Posterior cingulate gyrus (tissue), 11 donors: ENCODE data around the gene ETFBKMT.
"Not testable (repeated sequence)": the region's sequence is repeated elsewhere in the genome, so short reads cannot be mapped to it uniquely, and the experiment has no call there.

Source experiments
- DNase-seq, 10 donors: peaks; one replicate each; pipeline versions ENCODE4 v3.0.0 to v3.0.0-alpha.2; 2020 to 2021; ENCODE audit warnings: mixed read lengths in 3 of 10
- intact Hi-C: fragments of 100-400 bp; cut with DNase I; formaldehyde crosslinking; loops from one replicate; pipeline ENCODE4 v1.15.1; 2023

The ETFBKMT gene

DNA sequence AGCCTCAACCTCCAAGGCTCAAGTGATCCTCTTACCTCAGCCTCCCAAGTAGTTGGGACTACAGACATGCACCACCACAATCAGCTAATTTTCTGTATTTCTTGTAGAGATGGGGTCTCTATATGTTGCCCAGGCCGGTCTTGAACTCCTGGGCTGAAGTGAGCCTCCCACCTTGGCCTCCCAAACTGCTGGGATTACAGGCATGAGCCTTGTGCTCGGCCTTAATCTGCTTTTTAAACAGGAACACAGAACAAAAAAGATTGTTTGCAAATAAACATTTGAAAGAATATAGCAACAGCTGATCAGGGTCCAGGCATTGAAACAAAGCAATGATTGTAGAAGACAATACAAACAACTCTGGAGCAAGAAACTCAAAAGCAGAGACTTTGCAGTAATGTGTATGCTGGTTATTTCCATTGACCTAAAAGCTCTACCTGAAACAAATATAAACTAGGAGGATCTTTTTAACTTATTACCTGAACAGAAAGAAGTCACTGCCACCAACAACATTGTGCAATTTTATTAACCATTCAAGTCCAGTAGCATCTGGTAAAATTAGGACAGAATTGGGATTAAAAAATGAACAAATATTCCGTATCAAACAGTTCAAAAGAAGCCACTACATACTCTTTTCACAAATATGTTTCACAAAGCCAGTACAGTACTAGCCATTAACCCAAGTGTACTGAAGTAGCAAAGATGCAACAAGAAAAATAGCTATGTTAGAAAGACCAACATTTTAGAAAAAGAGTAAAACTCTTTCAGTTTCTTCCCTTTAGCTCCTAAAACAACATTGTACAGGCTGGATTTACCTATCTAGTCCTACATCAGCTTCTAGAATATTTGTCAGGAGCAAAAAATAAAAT, 55.2 kb downstream of the ETFBKMT start:
- DNase-seq = no peak
- intact Hi-C loops = no loop called here

DNA sequence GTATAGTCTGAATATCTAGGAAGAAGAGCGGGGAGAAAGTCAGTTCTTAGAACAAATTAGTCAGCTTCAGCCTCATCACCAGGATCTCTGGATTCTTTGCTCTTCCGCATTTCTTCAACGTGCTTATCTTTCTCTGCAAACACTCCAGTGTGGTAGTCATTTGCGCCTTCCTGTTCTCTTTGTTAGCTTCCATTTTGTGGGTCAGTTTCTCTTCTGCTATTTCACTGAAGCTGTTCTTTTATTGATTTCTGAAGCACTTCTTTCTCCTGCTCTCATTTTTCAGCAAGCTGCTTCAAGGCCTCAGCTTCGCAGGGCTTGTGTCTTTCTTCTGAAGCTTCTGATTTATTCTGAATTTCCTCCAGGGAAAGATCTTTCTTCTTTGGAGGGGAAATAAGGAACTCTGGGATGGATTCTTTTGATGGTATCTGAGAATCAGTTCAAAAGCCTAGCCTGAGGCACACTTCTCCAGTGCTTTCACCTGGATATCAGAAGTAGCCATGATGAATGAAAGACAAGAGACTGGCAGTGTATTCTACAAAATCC, 55.9 kb downstream of the ETFBKMT start:
- intact Hi-C loops = no loop called here
- DNase-seq = no peak

DNA sequence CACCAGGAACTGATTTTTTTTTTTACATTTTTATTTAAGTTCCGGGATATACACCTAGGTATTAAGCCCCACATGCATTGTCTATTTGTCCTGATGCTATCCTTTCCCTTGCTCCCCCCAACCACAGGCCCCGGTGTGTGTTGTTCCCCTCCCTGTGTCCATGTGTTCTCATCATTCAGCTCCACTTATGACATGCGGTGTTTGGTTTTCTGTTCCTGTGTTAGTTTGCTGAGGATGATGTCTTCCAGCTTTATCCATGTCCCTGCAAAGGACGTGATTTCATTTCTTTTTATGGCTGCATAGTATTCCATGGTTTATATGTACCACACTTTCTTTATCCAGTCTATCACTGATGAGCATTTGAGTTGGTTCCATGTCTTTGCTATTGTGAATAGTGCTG, 57.5 kb downstream of the ETFBKMT start:
- intact Hi-C loops, DNase-seq: not testable (repeated sequence)

DNA sequence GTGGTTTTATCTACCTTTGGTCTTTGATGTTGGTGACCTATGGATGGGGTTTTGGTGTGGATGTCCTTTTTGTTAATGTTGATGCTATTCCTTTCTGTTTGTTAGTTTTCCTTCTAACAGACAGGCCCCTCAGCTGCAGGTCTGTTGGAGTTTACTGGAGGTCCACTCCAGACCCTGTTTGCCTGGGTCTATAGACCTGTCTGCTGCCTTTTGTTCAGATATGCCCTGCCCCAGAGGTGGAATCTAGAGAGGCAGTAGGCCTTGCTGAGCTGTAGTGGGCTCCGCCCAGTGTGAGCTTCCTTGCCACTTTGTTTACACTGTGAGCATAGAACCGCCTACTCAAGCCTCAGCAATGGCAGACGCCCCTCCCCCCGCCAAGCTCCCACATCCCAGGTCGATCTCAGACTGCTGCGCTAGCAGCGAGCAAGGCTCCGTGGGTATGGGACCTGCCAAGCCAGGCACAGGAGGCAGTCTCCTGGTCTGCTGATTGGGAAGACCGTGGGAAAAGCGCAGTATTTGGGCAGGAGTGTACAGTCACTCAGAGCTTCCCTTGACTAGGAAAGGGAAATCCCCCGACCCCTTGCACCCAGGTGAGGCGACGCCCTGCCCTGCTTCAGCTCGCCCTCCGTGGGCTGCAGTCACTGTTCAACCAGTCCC, 59.2 kb downstream of the ETFBKMT start:
- intact Hi-C loops, DNase-seq: not testable (repeated sequence)

DNA sequence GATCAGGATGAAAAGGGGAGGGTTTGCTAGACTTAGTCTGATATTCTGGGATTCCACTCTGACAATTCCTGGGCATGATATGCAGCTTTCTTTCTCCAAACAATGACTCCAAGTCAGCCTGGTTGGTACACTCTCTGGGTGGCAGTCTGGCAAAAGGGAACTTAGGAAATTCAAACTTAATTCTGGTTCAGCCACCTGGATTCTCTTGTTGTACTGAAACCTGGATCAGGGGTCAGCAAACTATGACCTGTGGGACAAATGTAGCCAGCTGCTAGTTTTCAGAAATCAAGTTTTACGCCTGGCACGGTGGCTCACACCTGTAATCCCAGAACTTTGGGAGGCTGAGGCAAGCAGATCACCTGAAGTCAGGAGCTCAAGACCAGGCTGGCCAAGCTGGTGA, 63.1 kb downstream of the ETFBKMT start:
- intact Hi-C loops = no loop called here
- no peak for DNase-seq
